Activated CD8-positive, alpha-beta T cell treated with anti-CD3 and anti-CD28 coated beads for 36 hours (primary cell): ENCODE data around the gene INHBB. TPM values are rescaled to one million over a fixed set of nuclear protein-coding genes. Genes with fewer than 3 reads are reported as not detected.

ENCODE experiments used
- ATAC-seq: fragments of 200-7000 bp; cut with Tn5 transposase; one replicate; pipeline ENCODE4 v1.10.0; 2021; ENCODE audit warnings: mild to moderate bottlenecking, moderate library complexity
- CTCF ChIA-PET: fragments of 350-600 bp; sonication (Branson Sonifier 250); formaldehyde crosslinking; loops from one replicate; lab custom pipeline; 2021; ENCODE audit warnings: antibody characterized with exemption; lab: Charles Lee
- POLR2A ChIA-PET: fragments of 350-600 bp; sonication (Branson Sonifier 250); formaldehyde crosslinking; loops from one replicate; lab custom pipeline; 2021; ENCODE audit warnings: antibody characterized with exemption; lab: Charles Lee
- DNase-seq: peaks from one replicate; pipeline ENCODE4 v3.0.0-alpha.2; 2020
- H3K27ac Mint-ChIP-seq: one replicate; pipeline ENCODE4 v1.8.0; 2021; ENCODE audit warnings: mild to moderate bottlenecking, mixed read lengths
- H3K27me3 Mint-ChIP-seq: one replicate; pipeline ENCODE4 v1.8.0; 2021; ENCODE audit warnings: mixed read lengths
- H3K36me3 Mint-ChIP-seq: one replicate; pipeline ENCODE4 v1.8.0; 2021; ENCODE audit warnings: low read depth, mixed read lengths
- H3K4me1 Mint-ChIP-seq: one replicate; pipeline ENCODE4 v1.8.0; 2021; ENCODE audit warnings: low read depth, mixed read lengths
- H3K4me3 Mint-ChIP-seq: one replicate; pipeline ENCODE4 v1.8.0; 2021; ENCODE audit warnings: mild to moderate bottlenecking, moderate library complexity, mixed read lengths
- H3K9me3 Mint-ChIP-seq: one replicate; pipeline ENCODE4 v1.8.0; 2021; ENCODE audit warnings: mixed read lengths
- CTCF ChIP-seq: fragments of 200-600 bp; IDR thresholded peaks from one replicate; pipeline ENCODE4 v1.8.0; 2022; ENCODE audit warnings: antibody characterized with exemption, mild to moderate bottlenecking
- intact Hi-C: fragments of 100-400 bp; cut with micrococcal nuclease; formaldehyde crosslinking; loops from one replicate; pipeline ENCODE4 v1.10.0; 2022
- total RNA-seq, 2 experiments: library from RNA; stranded (reverse); gene quantifications; one replicate each; pipeline ENCODE4 v1.2.3, GENCODE V29; 2021

The INHBB gene
- total RNA-seq, 2 experiments from 2014 or later, result not detected

- Mint-ChIP-seq H3K9me3 (no peaks in the 10 kb centered on the region), H3K27ac (no peak overlapping the region), H3K27me3 (peaks cover 38% of the 10 kb centered on the region), H3K4me3 (no peak overlapping the region), H3K36me3 (no peaks in the 10 kb centered on the region), H3K4me1 (no peaks in the 10 kb centered on the region)
- TF ChIP-seq CTCF, result no peak
- DNase-seq (no peak), ATAC-seq (no peak)
- POLR2A ChIA-PET, result interaction anchor here (0.6 to 0.7 kb wide), 3 partner anchors 117 to 927 kb away, joined by 3 read pairs; no protein-coding TSS in a partner anchor
- intact Hi-C loops, result no loop called here
- CTCF ChIA-PET, result no interaction called here
Measured at GRCh38 chr2:120336749-120337148, 9.2 kb upstream of the INHBB start.

- no peak for ATAC-seq
- H3K27ac Mint-ChIP-seq, result no peak overlapping the region
- DNase-seq, result no peak
- H3K9me3 Mint-ChIP-seq, result no peaks in the 10 kb centered on the region
- intact Hi-C loops, result no loop called here
- H3K36me3 Mint-ChIP-seq, result no peaks in the 10 kb centered on the region
- POLR2A ChIA-PET, result no interaction called here
- peaks cover 47% of the 10 kb centered on the region for H3K27me3 Mint-ChIP-seq
- CTCF ChIA-PET, result no interaction called here
- TF ChIP-seq CTCF, result no peak
- H3K4me3 Mint-ChIP-seq, result no peak overlapping the region
- H3K4me1 Mint-ChIP-seq, result peaks cover 2% of the 10 kb centered on the region
Measured at GRCh38 chr2:120338015-120338414, 7.9 kb upstream of the INHBB start.

- no peaks in the 10 kb centered on the region for H3K9me3 Mint-ChIP-seq
- ATAC-seq (no peak), DNase-seq (no peak)
- intact Hi-C loops, result loop anchor here (5.0 to 10.0 kb wide), 2 partner anchors 93 to 335 kb away; no protein-coding TSS in a partner anchor
- H3K27me3 Mint-ChIP-seq, result peaks cover 42% of the 10 kb centered on the region
- no peak overlapping the region for H3K27ac Mint-ChIP-seq
- TF ChIP-seq CTCF, result no peak
- ChIA-PET POLR2A (interaction anchor here (0.6 kb wide), 1 partner anchor 265 kb away, joined by 3 read pairs; no protein-coding TSS in a partner anchor), CTCF (interaction anchor here (0.8 to 2.5 kb wide), 3 partner anchors 94 to 341 kb away, joined by 3 to 13 read pairs (median 12); no protein-coding TSS in a partner anchor)
- no peaks in the 10 kb centered on the region for H3K36me3 Mint-ChIP-seq
- H3K4me3 Mint-ChIP-seq, result no peak overlapping the region
- H3K4me1 Mint-ChIP-seq, result peaks cover 11% of the 10 kb centered on the region
Measured at GRCh38 chr2:120341977-120342376, 4.0 kb upstream of the INHBB start.

GRCh38 chr2:120342446-120342845 lies 3.5 kb upstream of the INHBB start:
- no peak for TF ChIP-seq CTCF
- Mint-ChIP-seq H3K4me1 (peaks cover 15% of the 10 kb centered on the region), H3K9me3 (no peaks in the 10 kb centered on the region), H3K4me3 (no peak overlapping the region), H3K27me3 (peaks cover 47% of the 10 kb centered on the region), H3K27ac (no peak overlapping the region), H3K36me3 (no peaks in the 10 kb centered on the region)
- ChIA-PET POLR2A (interaction anchor here (0.6 kb wide), 1 partner anchor 265 kb away, joined by 3 read pairs; no protein-coding TSS in a partner anchor), CTCF (interaction anchor here (0.8 to 2.5 kb wide), 6 partner anchors 29 to 341 kb away, joined by 3 to 13 read pairs (median 7); no protein-coding TSS in a partner anchor)
- DNase-seq (no peak), ATAC-seq (no peak)
- intact Hi-C loops, result loop anchor here (5.0 to 10.0 kb wide), 2 partner anchors 92 to 335 kb away; no protein-coding TSS in a partner anchor

- no peak overlapping the region for H3K27ac Mint-ChIP-seq
- no peak overlapping the region for H3K4me3 Mint-ChIP-seq
- H3K9me3 Mint-ChIP-seq, result no peaks in the 10 kb centered on the region
- TF ChIP-seq CTCF, result no peak
- ChIA-PET POLR2A (interaction anchor here (0.9 kb wide), 1 partner anchor 9 kb away, joined by 4 read pairs; no protein-coding TSS in a partner anchor), CTCF (interaction anchor here (0.7 to 2.5 kb wide), 23 partner anchors 9 to 414 kb away, joined by 3 to 16 read pairs (median 4); no protein-coding TSS in a partner anchor)
- intact Hi-C loops, result loop anchor here (5.0 to 10.0 kb wide), 2 partner anchors 92 to 334 kb away; no protein-coding TSS in a partner anchor
- no peaks in the 10 kb centered on the region for H3K36me3 Mint-ChIP-seq
- ATAC-seq (no peak), DNase-seq (no peak)
- peaks cover 50% of the 10 kb centered on the region for H3K27me3 Mint-ChIP-seq
- H3K4me1 Mint-ChIP-seq, result peaks cover 16% of the 10 kb centered on the region
Measured at GRCh38 chr2:120343100-120343432, 2.9 kb upstream of the INHBB start.
